K562 (cell line): ENCODE measurements around the gene FAM149B1. TPM values are rescaled to one million over a fixed set of nuclear protein-coding genes. Genes with fewer than 3 reads are reported as not detected.

Experiments
- ARNT ChIP-seq, 2 experiments: fragments of 450-650 bp; IDR thresholded peaks; 2 replicates each; pipeline ENCODE4 v1.6.1; 2016; ENCODE audit warnings: mild to moderate bottlenecking in 1 of 2
- BHLHE40 ChIP-seq: IDR thresholded peaks from 2 replicates; pipeline ENCODE4 v1.6.1; 2011; ENCODE audit warnings: low read length, improper control_type of control experiment
- CLOCK ChIP-seq: fragments of 250-450 bp; sonication (Bioruptor Pico); IDR thresholded peaks from 2 replicates; pipeline ENCODE4 v1.4.0; 2020; ENCODE audit warnings: mild to moderate bottlenecking, moderate library complexity, borderline replicate concordance
- DIDO1 ChIP-seq: fragments of 450-650 bp; IDR thresholded peaks from 2 replicates; pipeline ENCODE4 v1.6.1; 2016; ENCODE audit warnings: low read depth, missing biosample characterization, missing genetic modification characterization
- DMBX1 ChIP-seq: fragments of 250-450 bp; sonication (Bioruptor Pico); IDR thresholded peaks from 2 replicates; pipeline ENCODE4 v1.8.0; 2022; ENCODE audit warnings: inconsistent platforms, mild to moderate bottlenecking, moderate library complexity, borderline replicate concordance
- NCOA1 ChIP-seq: fragments of 450-650 bp; IDR thresholded peaks from 2 replicates; pipeline ENCODE4 v1.6.1; 2016; ENCODE audit warnings: low read depth
- NEUROD1 ChIP-seq: fragments of 150-350 bp; IDR thresholded peaks from 2 replicates; pipeline ENCODE4 v1.6.1; 2014; ENCODE audit warnings: borderline replicate concordance, low read length, low read depth; ENCODE audit not compliant: partially characterized antibody
- PHB ChIP-seq: fragments of 250-450 bp; sonication (Bioruptor Pico); IDR thresholded peaks from 2 replicates; pipeline ENCODE4 v1.5.0; 2021
- PHB2 ChIP-seq: fragments of 450-650 bp; IDR thresholded peaks from 2 replicates; pipeline ENCODE4 v1.6.1; 2017; ENCODE audit warnings: low read depth
- RBM15 ChIP-seq: fragments of 200-400 bp; formaldehyde crosslinking; IDR thresholded peaks from 2 replicates; pipeline ENCODE4 v1.6.1; 2018; ENCODE audit warnings: mild to moderate bottlenecking, low read length, moderate library complexity; ENCODE audit not compliant: insufficient read depth
- RNF2 ChIP-seq: sonication (generic); IDR thresholded peaks from 2 replicates; pipeline ENCODE4 v1.6.1; 2016
- SMAD3 ChIP-seq: fragments of 450-650 bp; formaldehyde crosslinking; conservative IDR thresholded peaks from 2 replicates; pipeline ENCODE4 v1.4.0; 2020; ENCODE audit warnings: mild to moderate bottlenecking
- SMARCA4 ChIP-seq: fragments of 450-650 bp; IDR thresholded peaks from 2 replicates; pipeline ENCODE4 v1.6.1; 2016
- U2AF2 ChIP-seq: fragments of 200-400 bp; formaldehyde crosslinking; optimal IDR thresholded peaks from 2 replicates; pipeline ENCODE3; 2017; ENCODE audit warnings: low read depth, mild to moderate bottlenecking, low read length
- ZBTB17 ChIP-seq: fragments of 450-650 bp; formaldehyde crosslinking; IDR thresholded peaks from 2 replicates; pipeline ENCODE4 v1.4.0; 2020; ENCODE audit warnings: mild to moderate bottlenecking
- ZBTB26 ChIP-seq: fragments of 450-650 bp; formaldehyde crosslinking; IDR thresholded peaks from 2 replicates; pipeline ENCODE4 v1.4.0; 2022; ENCODE audit warnings: missing genetic modification characterization
- ZFPM2 ChIP-seq: fragments of 250-450 bp; sonication (Bioruptor Pico); IDR thresholded peaks from 2 replicates; pipeline ENCODE4 v1.5.1; 2022; ENCODE audit warnings: mild to moderate bottlenecking
- ZNF561 ChIP-seq: fragments of 450-650 bp; formaldehyde crosslinking; conservative IDR thresholded peaks from 2 replicates; pipeline ENCODE4 v1.4.0; 2020; ENCODE audit warnings: mild to moderate bottlenecking, moderate library complexity
- ZNF584 ChIP-seq: fragments of 200-800 bp; sonication (Bioruptor generic); IDR thresholded peaks from 2 replicates; pipeline ENCODE4 v1.6.1; 2016; ENCODE audit warnings: low read depth, mild to moderate bottlenecking, missing genetic modification characterization, missing compliant biosample characterization
- ZNF778 ChIP-seq: fragments of 450-650 bp; formaldehyde crosslinking; IDR thresholded peaks from 2 replicates; pipeline ENCODE4 v1.4.0; 2020; ENCODE audit warnings: mild to moderate bottlenecking, moderate library complexity
- polyA plus RNA-seq, 8 experiments: library from polyadenylated mRNA; depleted of rRNA in 4 of 8; stranded (reverse) in 5 of 8; unstranded in 3 of 8; fragments of >200 nt; fragmentation: Nextera tagmentation in 2 of 8; fragmentation: Illumina TruSeq in 1 of 8; extraction: Ambion mirVana in 2 of 8; extraction: Trizol in 1 of 8; gene quantifications; 2 replicates each; pipeline versions ENCODE4 v1.2.1 to v1.2.3, GENCODE V29; 2011 to 2014; ENCODE audit warnings: inconsistent platforms in 1 of 8, missing spikeins in 1 of 8
- total RNA-seq, 7 experiments: library from RNA; depleted of rRNA in 6 of 7; stranded (reverse); fragments of >200 nt in 6 of 7; fragmentation: Illumina TruSeq in 2 of 7; extraction: Trizol in 2 of 7; gene quantifications; 2 replicates each; pipeline versions ENCODE4 v1.2.1 to v1.2.3, GENCODE V29; 2011 to 2021; ENCODE audit warnings: low replicate concordance in 1 of 7
- TF ChIP-seq, protein P1 (sequence below): fragments of 450-650 bp; formaldehyde crosslinking; IDR thresholded peaks from 2 replicates; pipeline ENCODE4 v1.4.0; 2022; ENCODE audit warnings: mild to moderate bottlenecking, moderate library complexity
- TF ChIP-seq, protein P2 (sequence below): sonication (generic); formaldehyde crosslinking; IDR thresholded peaks from 2 replicates; pipeline ENCODE4 v1.8.0; 2022; ENCODE audit warnings: missing genetic modification reagents, mild to moderate bottlenecking, borderline replicate concordance
- TF ChIP-seq, protein P3 (sequence below), 2 experiments: fragments of 450-650 bp; IDR thresholded peaks; 2 replicates each; pipeline ENCODE4 v1.6.1; 2016

The FAM149B1 gene
- total and polyA plus RNA-seq, 9 of the 15 experiments (the other 6 are each of a cell fraction or from before 2014, with no cell fraction given): 4.2 to 18.5 (median 9.3) TPM

- TF ChIP-seq SMAD3 (CRISPR knock-in tag): no peak; the same call in 1 of the 2 replicates
- no peak for TF ChIP-seq ZBTB26
- no peak for TF ChIP-seq DMBX1
- TF ChIP-seq PHB2: 0 out of 2 replicates have a peak, but pooled peaks have one; percentile 48
- TF ChIP-seq, protein P1, sequence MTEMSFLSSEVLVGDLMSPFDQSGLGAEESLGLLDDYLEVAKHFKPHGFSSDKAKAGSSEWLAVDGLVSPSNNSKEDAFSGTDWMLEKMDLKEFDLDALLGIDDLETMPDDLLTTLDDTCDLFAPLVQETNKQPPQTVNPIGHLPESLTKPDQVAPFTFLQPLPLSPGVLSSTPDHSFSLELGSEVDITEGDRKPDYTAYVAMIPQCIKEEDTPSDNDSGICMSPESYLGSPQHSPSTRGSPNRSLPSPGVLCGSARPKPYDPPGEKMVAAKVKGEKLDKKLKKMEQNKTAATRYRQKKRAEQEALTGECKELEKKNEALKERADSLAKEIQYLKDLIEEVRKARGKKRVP (CRISPR knock-in tag): no peak
- no peak for TF ChIP-seq SMARCA4
- TF ChIP-seq RNF2: no peak
- peak; percentile 51; the same call in 1 of the 2 replicates for TF ChIP-seq ZBTB17 (CRISPR knock-in tag)
- TF ChIP-seq, protein P2, sequence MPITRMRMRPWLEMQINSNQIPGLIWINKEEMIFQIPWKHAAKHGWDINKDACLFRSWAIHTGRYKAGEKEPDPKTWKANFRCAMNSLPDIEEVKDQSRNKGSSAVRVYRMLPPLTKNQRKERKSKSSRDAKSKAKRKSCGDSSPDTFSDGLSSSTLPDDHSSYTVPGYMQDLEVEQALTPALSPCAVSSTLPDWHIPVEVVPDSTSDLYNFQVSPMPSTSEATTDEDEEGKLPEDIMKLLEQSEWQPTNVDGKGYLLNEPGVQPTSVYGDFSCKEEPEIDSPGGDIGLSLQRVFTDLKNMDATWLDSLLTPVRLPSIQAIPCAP (CRISPR knock-in tag): no peak
- TF ChIP-seq, protein P3, sequence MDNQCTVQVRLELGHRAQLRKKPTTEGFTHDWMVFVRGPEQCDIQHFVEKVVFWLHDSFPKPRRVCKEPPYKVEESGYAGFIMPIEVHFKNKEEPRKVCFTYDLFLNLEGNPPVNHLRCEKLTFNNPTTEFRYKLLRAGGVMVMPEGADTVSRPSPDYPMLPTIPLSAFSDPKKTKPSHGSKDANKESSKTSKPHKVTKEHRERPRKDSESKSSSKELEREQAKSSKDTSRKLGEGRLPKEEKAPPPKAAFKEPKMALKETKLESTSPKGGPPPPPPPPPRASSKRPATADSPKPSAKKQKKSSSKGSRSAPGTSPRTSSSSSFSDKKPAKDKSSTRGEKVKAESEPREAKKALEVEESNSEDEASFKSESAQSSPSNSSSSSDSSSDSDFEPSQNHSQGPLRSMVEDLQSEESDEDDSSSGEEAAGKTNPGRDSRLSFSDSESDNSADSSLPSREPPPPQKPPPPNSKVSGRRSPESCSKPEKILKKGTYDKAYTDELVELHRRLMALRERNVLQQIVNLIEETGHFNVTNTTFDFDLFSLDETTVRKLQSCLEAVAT (IDR thresholded peaks at IDR 0.05): peak; percentile 68 to 87; a peak in 3 of 4 replicates
- peak; percentile 55; the same call in 1 of the 2 replicates for TF ChIP-seq NCOA1
- TF ChIP-seq RBM15: no peak
- no peak for TF ChIP-seq U2AF2
- TF ChIP-seq DIDO1 (tag): peak; percentile 96
- TF ChIP-seq ZNF778: no peak
- peak; percentile 30; the same call in 1 of the 2 replicates for TF ChIP-seq BHLHE40
- TF ChIP-seq ZNF584: no peak
- no peak for TF ChIP-seq PHB
- TF ChIP-seq NEUROD1: peak; percentile 42
- TF ChIP-seq ZFPM2: 0 out of 2 replicates have a peak, but pooled peaks have one; percentile 36
- TF ChIP-seq CLOCK (CRISPR knock-in tag): no peak
- TF ChIP-seq ZNF561 (CRISPR knock-in tag): no peak
- 0 out of 4 replicates have a peak, but pooled peaks of 1 of the 2 experiments have one; percentile 23 for TF ChIP-seq ARNT (IDR thresholded peaks at IDR 0.05)
Observed at GRCh38 chr10:73167783-73168464, at the start of gene FAM149B1, which contains the start of gene ECD (continued).
